ENCODE results near the gene ETF1. TPM values are rescaled to one million over a fixed set of nuclear protein-coding genes. Genes with fewer than 3 reads are reported as not detected.
A peak's percentile ranks its signal among the peaks of the same experiment; 100 is the strongest.

The ETF1 gene
- total and polyA plus RNA-seq, 9 of the 15 experiments (the other 6 are each of a cell fraction or from before 2014, with no cell fraction given), result 53.7 to 209 (median 164) TPM

- TF ChIP-seq GABPA (tag; conservative IDR thresholded peaks at IDR 0.05; ENCODE audit: low read depth) (no peak), THAP12 (CRISPR knock-in tag; IDR thresholded peaks at IDR 0.05) (no peak), PHF21A (IDR thresholded peaks at IDR 0.05; ENCODE audit: borderline replicate concordance, low read depth) (no peak)
These were observed 4.0 kb downstream of the ETF1 start (continued) for GRCh38 chr5:138538943-138539627.

- peak; percentile 80 for ATAC-seq
- Histone ChIP-seq H2AFZ (ENCODE audit: low read depth, low read length) (no peak overlapping the region), H3K4me3 (no peak overlapping the region), H3K4me1 (replicated peaks in 1 of 2; ENCODE audit: control insufficient read depth in 2 of 2, insufficient read depth in 2 of 2, low read length in 2 of 2) (peaks cover 0 to 32% of the 10 kb centered on the region in 2 experiments; a peak in 4 of 5 replicates), H3K27me3 (ENCODE audit: control insufficient read depth in 2 of 2, insufficient read depth in 2 of 2, low read length in 2 of 2) (no peaks in the 10 kb centered on the region), H3K27ac (ENCODE audit: extremely low read depth, low read depth, low read length) (no peak overlapping the region), H3K4me2 (ENCODE audit: insufficient read depth, low read length) (no peak overlapping the region), H3K36me3 (ENCODE audit: control insufficient read depth, insufficient read depth, low read length) (peaks cover 90% of the 10 kb centered on the region), H3K9me1 (ENCODE audit: control insufficient read depth, insufficient read depth, low read length) (no peaks in the 10 kb centered on the region), H3K79me2 (ENCODE audit: control insufficient read depth, insufficient read depth, low read length) (peaks cover 98% of the 10 kb centered on the region), H3K9me3 (replicated peaks; ENCODE audit: control insufficient read depth, insufficient read depth, low read depth, low read length) (no peaks in the 10 kb centered on the region), H3K9ac (ENCODE audit: insufficient read depth in 1 of 2, low read depth in 2 of 2, low read length in 2 of 2) (no peak overlapping the region), H4K20me1 (replicated peaks; ENCODE audit: control insufficient read depth, insufficient read depth, low read length) (peaks cover 39% of the 10 kb centered on the region)
- POLR2A ChIA-PET, result interaction anchor here (1.3 to 3.4 kb wide), 2 partner anchors 11 to 18 kb away, joined by 3 to 18 read pairs; no protein-coding TSS in a partner anchor
- peak; percentile 27 to 43 (median 37) for DNase-seq (ENCODE audit: extremely low read depth in 1 of 4, low spot score in 3 of 4)
- BruUV-seq (replicated peaks), result no TSS peak
- WGBS (ENCODE audit: insufficient coverage, low coverage, missing lambda C conversion rate), result 70% methylated on average over 4 of the region's 4 CpGs
- in situ Hi-C loops (cut with MboI) (no loop called here), intact Hi-C loops (cut with micrococcal nuclease) (no loop called here)
- FAIRE-seq, result no peak
- CTCF ChIA-PET (ENCODE audit: low intra/inter-chr PET ratio), result no interaction called here
- TF ChIP-seq POLR2G (IDR thresholded peaks at IDR 0.05; ENCODE audit: low read depth, low read length) (peak; percentile 40), BRD9 (IDR thresholded peaks at IDR 0.05; ENCODE audit: low read depth, partially characterized antibody) (no peak), NR2C2 (CRISPR knock-in tag; IDR thresholded peaks at IDR 0.05) (no peak), NR2C2 (tag; IDR thresholded peaks at IDR 0.05) (no peak), POU5F1 (IDR thresholded peaks at IDR 0.05; ENCODE audit: borderline replicate concordance, low read depth, low read length, partially characterized antibody) (no peak), TRIM25 (IDR thresholded peaks at IDR 0.05; ENCODE audit: borderline replicate concordance) (no peak), POLR2AphosphoS5 (IDR thresholded peaks at IDR 0.05; ENCODE audit: control insufficient read depth, insufficient read depth, low read depth, low read length) (peak; percentile 55; the same call in 1 of the 2 replicates), PHB (CRISPR knock-in tag; IDR thresholded peaks at IDR 0.05) (no peak), CBX1 (IDR thresholded peaks at IDR 0.05; ENCODE audit: low read depth) (no peak), CBX3 (IDR thresholded peaks at IDR 0.05; ENCODE audit: borderline replicate concordance in 1 of 2, low read length in 2 of 2) (peak in 1 of 2 experiments; percentile 31; a peak in 1 of 3 replicates)
These were observed 6.2 kb downstream of the ETF1 start for GRCh38 chr5:138536665-138537315.
